GM12874 (cell line): Measurements from ENCODE around the gene FANCF.
A peak's percentile ranks its signal among the peaks of the same experiment; 100 is the strongest.

Experiments
- CTCF ChIP-seq: IDR thresholded peaks from 2 replicates; pipeline ENCODE4 v1.5.1; 2011; ENCODE audit warnings: low read depth, mild to moderate bottlenecking, control low read depth, low read length, moderate library complexity; ENCODE audit not compliant: insufficient read depth

FANCF gene

GRCh38 chr11:22625448-22626287 lies at the start of gene FANCF:
Gene FANCF, minus strand, starts transcription at chr11:22625823. Its CDS starts 13 bp downstream, at chr11:22625810.
- TF ChIP-seq CTCF, result no peak

GRCh38 chr11:22674470-22675439 lies 49.1 kb upstream of the FANCF start:
- no peak for TF ChIP-seq CTCF

GRCh38 chr11:22671751-22672150 lies 46.1 kb upstream of the FANCF start:
- no peak for TF ChIP-seq CTCF

GRCh38 chr11:22670830-22671229 lies 45.2 kb upstream of the FANCF start:
- TF ChIP-seq CTCF, result peak; percentile 31; the same call in 1 of the 2 replicates

GRCh38 chr11:22669368-22669767 lies 43.7 kb upstream of the FANCF start:
- TF ChIP-seq CTCF, result no peak

- TF ChIP-seq CTCF, result no peak
Measured at GRCh38 chr11:22668005-22668796, 42.6 kb upstream of the FANCF start.
